ENCODE results near the gene UNC93A.
"Not testable (repeated sequence)": the region's sequence is repeated elsewhere in the genome, so short reads cannot be mapped to it uniquely, and the experiment has no call there.

UNC93A gene

GRCh38 chr6:167270499-167271311, 20.4 kb upstream of the UNC93A start:
- DNase-seq (ENCODE audit: low read depth, low spot score), result no peak

- no peak for DNase-seq (ENCODE audit: low read depth, low spot score)
Measured at GRCh38 chr6:167272151-167272550, 19.0 kb upstream of the UNC93A start.

GRCh38 chr6:167272696-167273379, 18.3 kb upstream of the UNC93A start:
- no peak for DNase-seq (ENCODE audit: low read depth, low spot score)

GRCh38 chr6:167274270-167274669, 16.8 kb upstream of the UNC93A start:
- no peak for DNase-seq (ENCODE audit: low read depth, low spot score)

- no peak for DNase-seq (ENCODE audit: low read depth, low spot score)
Measured at GRCh38 chr6:167275001-167275400, 16.1 kb upstream of the UNC93A start.

- no peak for DNase-seq (ENCODE audit: low read depth, low spot score)
Measured at GRCh38 chr6:167275436-167275835, 15.7 kb upstream of the UNC93A start.

- DNase-seq (ENCODE audit: low read depth, low spot score), result no peak
Measured at GRCh38 chr6:167276772-167277533, 14.2 kb upstream of the UNC93A start.

GRCh38 chr6:167278173-167278940, 12.8 kb upstream of the UNC93A start:
- DNase-seq (ENCODE audit: low read depth, low spot score), result not testable (repeated sequence)

GRCh38 chr6:167279766-167280446, 11.2 kb upstream of the UNC93A start:
- no peak for DNase-seq (ENCODE audit: low read depth, low spot score)

- DNase-seq (ENCODE audit: low read depth, low spot score), result not testable (repeated sequence)
Measured at GRCh38 chr6:167280466-167280865, 10.6 kb upstream of the UNC93A start.

GRCh38 chr6:167282165-167282564, 8.9 kb upstream of the UNC93A start:
- DNase-seq (ENCODE audit: low read depth, low spot score), result no peak

- not testable (repeated sequence) for DNase-seq (ENCODE audit: low read depth, low spot score)
Measured at GRCh38 chr6:167284565-167284964, 6.5 kb upstream of the UNC93A start.

- DNase-seq (ENCODE audit: low read depth, low spot score), result no peak
Measured at GRCh38 chr6:167285077-167285770, 5.9 kb upstream of the UNC93A start.

GRCh38 chr6:167287513-167288048, 3.5 kb upstream of the UNC93A start:
- no peak for DNase-seq (ENCODE audit: low read depth, low spot score)

- DNase-seq (ENCODE audit: low read depth, low spot score), result not testable (repeated sequence)
Measured at GRCh38 chr6:167288591-167289225, 2.4 kb upstream of the UNC93A start.

- not testable (repeated sequence) for DNase-seq (ENCODE audit: low read depth, low spot score)
Measured at GRCh38 chr6:167289291-167289690, 1.8 kb upstream of the UNC93A start.

- DNase-seq (ENCODE audit: low read depth, low spot score), result no peak
Measured at GRCh38 chr6:167291623-167292300, 647 bp downstream of the UNC93A start.

- DNase-seq (ENCODE audit: low read depth, low spot score), result no peak
Measured at GRCh38 chr6:167292301-167293087, 1.4 kb downstream of the UNC93A start.
